ENCODE measurements around the gene ACSS1.

The ACSS1 gene

DNA sequence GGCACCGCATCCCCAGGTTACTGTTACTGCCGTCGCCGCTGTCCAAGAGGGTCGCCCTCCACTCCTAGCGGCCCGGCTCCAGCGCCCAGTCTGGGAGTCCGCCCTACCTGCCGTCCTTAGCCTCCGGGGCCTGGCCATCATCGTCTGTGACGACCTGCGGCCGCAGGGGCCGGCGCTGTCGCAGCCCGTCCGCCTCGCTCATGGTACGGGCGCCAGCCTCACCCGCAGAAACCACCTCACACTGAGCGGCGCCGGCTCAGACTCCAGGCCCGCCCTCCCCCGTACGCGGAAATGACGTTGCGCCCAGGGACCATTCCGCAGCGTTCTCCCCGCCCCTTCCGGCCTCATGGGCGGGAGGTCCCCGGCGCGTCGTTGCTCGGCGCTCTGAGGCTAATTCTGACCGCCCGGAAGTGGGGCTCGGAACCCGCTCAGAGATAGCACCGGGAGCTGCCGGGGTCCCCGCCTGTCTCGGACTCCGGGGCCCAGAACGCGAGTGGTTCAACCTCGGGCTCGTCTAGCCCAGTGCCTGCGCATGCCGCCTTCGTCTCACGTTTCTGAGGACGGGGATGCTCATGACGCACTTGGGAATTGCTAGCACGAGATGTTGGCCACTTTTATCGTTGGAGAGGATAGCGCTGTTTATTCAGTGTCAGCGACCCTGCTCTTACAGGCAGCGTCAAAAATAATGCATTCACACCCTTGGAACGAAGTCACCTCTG, 65.3 kb downstream of the ACSS1 start, which contains the start of gene APMAP:
Gene APMAP, minus strand, starts transcription at position 265 of the 719 bp plus-strand sequence. Its CDS starts 63 bp downstream, at position 202.
- DNase-seq, result peak; percentile 90 to 95 (median 94)

DNA sequence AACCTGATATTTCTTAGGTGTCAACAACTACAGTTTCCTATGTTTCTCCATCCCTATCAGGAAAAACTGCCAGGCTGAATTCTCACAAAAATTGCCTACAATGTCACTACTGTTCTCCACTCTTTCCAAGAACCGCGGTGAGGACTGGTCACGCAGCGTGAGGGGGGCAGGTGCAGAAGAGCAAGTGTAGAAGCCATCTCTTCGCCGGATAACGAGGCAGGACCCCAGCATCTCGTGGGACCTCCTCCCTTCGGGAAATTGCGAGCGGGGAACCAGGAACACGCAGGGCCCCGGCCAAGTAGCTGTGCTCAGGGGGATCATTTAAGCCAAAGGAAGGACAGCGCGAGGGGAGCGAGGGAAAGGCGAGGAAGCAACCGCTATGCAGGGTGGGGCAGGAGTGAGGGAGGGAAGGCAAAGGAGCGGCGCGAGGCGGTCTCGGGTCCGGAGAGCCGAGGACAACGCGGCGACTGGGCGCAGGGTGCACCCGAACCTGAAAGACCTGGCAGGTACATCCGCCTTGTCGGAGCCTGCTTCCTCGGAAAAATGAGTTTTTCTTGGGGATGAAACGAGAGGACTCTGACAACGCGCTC, 65.9 kb downstream of the ACSS1 start:
- DNase-seq, result no peak

DNA sequence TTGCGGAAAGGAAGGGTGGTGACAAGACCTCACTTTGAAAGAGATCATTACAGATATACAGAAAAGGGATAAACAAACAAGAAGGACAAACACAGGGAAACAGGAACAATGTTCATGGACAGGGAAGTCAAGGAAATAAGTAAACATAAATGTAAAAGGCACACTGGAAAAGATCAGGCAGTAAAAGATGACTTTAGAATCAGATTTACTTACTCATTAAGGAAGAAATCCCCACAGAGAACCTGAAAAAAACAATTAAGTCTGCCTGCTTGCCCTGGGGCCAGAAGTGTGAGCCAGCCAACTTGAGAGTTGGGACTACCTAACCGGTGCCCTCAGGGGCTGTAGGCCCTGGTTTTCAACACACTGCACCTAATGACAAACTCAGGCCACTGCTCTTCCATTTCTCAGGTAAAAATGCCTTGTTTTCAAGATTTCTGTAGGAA, 67.1 kb downstream of the ACSS1 start:
- no peak for DNase-seq

DNA sequence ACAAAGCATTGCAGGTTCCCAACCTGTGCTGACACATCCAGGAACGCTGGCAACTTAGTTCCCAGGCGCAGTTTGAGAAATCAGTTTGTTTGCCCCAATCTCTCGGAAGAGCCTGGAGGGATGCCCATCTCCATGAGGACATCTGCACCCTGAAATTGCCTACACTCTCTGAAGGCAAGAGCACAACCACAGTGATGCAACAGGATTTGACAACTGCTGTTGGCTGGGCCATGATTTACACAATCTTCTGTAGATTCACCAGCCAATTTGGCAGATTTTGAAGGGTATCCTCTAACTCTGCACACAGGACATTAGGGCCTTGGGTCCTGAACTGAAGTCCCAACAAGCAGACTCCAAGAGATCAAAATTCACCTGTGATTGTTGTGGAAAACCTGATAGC, 68.8 kb downstream of the ACSS1 start:
- DNase-seq, result no peak

DNA sequence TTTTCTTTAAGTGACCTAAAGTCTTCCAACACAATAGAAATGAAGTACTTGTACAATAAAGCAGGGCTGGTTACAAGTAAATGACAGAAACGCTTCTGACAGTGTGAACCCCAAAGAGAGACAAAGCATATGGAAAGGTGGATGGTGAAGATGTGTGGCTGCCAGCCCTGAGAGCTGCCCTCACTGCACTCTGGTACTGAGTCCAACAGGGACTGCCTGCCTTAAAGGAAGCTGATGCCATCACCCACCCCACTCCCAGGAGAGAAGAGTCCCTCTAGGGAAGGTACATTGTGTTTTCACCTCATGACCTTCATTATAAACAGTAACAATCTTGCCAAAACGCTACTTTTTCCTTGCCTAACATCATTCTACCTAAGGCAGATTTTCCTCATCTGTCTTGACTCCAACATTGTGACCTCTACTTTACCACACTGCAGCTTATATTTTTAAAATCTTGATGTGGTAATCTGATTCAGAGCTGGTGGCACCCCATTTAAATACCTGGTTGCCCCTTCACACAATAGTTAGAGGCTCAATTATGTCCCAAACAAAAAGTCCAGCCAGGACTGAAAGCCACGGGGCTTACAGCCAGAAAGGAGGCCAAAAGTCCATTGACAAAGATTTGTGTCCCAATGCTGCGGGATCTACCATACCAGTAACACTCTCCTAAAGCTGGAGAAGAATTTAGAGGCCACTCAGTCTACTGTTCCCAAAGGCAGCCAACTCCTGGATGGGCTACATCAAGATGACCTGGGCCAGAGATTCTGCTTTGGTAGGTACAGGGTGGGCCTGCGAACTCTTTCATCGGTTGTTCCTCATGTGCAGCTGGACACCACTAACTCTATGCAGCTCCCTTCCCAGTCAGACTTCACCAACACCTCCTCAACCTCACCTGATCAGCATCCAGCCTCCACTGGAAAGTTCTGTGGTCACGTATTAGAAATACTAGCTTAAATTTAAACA, 69.8 kb downstream of the ACSS1 start:
- DNase-seq, result no peak

DNA sequence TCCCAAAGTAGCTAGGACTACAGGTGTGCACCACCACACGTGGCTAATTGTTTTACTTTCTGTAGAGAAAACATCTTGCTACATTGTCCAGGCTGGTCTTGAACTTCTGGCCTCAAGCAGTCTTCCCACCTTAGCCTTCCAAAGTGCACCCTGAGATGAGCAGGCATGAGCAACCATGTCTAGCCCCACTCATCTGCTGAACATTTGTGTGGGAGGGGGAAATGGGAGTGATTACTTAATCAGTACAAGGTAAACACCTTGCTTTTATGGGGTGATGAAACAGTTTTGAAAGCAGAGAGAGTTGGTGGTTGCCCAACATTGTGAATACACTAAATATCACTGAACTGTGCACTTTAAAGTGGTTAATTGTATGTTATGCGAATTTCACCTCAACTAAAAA, 70.7 kb downstream of the ACSS1 start:
- DNase-seq, result no peak

DNA sequence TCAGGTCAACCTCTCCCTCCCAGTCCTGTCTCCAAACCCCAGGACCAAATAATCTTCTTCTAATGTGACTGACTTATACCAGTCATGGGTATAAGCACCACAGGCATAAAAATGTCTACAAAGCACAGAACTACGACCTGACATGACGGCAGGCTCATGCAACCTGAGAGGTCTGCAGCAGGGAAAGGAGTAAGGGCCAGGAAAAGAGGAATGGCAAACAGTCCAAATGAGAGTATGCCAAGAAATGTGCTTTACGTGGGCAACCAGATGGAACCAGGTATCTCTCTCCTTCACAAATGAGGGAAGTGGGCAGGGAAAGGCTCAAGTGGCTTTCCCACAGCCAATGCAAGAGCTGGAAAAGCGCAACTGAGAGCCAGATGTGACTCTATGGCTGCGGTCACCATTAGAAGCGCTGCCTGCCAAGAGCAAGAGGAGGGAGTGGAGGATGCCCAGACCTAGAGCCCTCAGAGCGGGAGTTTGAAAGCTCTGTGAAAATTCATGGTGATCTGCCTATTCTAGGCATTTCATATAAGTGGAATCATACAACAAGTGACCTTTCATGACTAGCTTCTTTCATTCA, 71.4 kb downstream of the ACSS1 start:
- DNase-seq, result no peak

DNA sequence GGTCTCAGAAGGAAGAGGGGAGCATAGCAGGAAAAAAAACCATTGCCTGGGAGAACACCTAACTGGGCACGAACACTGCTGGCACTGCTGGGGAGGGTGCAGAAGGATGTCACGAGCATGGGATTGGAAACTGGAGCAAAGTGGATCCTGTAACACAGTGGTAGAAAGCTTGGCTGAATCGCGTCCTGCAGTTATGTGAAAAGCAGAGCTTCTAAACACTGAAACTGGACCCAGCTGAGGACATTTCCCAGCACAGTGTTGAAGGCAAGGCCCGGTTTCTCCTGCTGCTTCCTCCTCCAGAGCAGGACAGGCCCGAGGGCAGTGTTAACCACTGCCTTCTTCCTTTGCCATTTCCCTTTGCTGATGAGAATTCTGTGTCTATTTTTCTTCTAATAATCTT, 72.1 kb downstream of the ACSS1 start:
- DNase-seq, result no peak

DNA sequence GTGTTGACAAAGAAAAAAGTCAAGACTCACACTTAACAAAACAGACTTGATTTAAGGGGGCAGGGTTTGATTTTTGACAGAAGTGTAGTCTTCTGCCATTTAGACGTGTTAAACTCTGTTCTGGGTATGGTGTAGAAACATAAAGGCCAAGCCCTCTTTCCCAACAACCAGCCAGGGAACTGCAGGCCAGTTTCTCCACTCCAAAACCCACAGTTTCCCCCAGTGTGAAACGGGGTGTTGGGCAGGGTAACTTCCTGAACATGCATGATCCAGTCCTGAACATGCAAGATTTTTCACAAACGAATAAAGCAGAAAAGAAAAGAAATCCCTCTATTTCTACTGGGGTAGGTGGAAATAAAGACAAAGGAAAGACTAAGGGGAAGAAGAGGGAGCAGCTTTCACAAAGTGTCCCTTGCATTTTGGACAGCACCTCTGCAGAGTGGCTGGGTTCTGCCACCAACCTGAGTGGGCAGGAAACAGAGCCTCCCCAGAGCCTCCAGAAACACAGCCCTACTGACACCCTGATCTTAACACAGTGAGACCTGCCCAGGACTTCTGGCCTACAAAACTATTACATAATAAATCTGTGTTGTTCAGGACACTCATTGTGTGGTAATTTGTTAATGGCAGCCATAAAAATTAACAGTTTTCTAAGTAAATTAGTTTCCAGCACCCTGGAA, 72.8 kb downstream of the ACSS1 start:
- no peak for DNase-seq

DNA sequence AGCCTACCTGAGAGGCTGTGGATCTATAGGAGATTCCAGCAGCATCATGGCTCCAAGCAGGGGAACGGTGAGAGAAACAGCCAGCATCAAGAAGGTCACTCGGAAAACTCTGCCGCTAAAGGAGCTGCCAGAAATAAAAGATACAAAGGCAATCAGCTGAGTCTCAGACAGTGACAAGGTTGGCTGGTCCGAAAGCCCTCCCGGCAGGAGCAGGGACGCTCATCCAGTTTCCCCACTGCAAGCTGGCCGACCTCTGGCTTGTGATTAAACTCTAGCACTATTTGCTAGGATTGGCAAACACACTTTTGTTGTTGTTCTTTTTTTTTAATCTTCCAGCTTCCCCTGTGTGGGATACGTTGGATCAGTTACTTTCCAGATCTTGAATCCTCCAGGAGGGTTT, 74.0 kb downstream of the ACSS1 start:
- no peak for DNase-seq

DNA sequence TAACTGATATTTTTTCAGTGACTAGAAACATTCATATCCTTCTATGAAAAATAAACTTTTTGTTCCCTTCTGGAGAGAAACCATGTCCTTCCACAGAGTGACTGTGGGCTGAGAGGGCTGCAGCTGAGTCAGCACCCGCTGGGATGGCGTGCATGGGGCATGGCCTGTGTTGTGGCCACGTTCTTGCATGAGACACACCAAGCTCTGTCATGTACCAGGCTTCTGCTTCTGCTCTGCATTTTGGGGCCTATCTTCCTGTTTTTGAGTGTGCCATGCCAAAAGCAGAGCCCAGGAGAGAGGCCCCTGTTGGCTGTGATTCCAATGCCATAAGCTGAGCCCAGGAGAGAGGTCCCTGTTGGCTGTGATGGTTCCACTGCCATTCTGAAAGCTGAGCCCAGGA, 76.1 kb downstream of the ACSS1 start:
- no peak for DNase-seq

DNA sequence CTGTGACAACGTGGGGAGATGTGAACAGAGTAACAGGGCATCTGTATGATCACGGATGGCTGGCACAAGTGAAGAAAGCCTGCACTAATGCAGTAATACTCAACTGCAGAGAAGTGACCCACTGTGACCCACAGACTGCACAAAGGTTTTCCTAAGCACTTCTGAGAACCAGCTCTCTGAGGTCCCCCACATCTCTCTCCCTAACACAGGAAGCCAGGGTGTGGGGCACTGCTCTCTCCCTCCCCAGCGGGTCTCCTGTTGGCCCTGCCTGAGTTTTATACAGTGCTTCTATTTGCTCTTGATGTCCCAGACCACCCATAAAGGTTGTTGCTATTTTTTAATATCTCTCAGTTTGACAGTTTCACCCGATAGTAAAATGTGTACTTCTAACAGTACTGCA, 76.7 kb downstream of the ACSS1 start:
- no peak for DNase-seq

DNA sequence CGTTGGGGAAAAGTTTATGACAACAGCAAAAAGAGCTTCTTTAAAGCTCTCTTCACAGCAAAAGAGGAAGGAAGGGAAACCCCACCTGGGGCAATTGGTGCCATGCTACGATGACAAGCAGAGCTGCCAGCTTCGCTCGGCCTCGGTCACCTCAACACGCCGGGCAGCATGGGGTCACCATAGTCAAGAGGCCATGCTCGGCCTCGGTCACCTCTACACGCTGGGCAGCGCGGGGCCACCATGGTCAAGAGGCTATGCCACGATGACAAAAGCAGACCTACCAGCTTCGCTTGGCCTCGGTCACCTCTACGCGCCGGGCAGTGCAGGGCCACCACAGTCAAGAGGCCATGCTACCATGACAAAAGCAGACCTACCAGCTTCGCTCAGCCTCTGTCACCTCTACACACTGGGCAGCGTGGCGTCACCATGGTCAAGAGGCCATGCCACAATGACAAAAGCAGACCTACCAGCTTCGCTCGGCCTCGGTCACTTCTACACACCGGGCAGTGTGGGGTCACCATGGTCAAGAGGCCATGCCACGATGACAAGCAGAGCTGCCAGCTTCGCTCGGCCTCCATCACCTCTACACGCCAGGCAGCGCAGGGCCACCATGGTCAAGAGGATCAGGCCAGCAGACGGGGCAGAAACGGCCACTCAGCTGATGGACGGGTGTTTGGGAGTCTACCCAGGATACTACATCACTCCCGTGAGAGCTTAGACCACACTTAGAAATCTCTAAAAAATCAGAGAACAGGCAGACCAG, 77.5 kb downstream of the ACSS1 start:
- DNase-seq, result no peak

DNA sequence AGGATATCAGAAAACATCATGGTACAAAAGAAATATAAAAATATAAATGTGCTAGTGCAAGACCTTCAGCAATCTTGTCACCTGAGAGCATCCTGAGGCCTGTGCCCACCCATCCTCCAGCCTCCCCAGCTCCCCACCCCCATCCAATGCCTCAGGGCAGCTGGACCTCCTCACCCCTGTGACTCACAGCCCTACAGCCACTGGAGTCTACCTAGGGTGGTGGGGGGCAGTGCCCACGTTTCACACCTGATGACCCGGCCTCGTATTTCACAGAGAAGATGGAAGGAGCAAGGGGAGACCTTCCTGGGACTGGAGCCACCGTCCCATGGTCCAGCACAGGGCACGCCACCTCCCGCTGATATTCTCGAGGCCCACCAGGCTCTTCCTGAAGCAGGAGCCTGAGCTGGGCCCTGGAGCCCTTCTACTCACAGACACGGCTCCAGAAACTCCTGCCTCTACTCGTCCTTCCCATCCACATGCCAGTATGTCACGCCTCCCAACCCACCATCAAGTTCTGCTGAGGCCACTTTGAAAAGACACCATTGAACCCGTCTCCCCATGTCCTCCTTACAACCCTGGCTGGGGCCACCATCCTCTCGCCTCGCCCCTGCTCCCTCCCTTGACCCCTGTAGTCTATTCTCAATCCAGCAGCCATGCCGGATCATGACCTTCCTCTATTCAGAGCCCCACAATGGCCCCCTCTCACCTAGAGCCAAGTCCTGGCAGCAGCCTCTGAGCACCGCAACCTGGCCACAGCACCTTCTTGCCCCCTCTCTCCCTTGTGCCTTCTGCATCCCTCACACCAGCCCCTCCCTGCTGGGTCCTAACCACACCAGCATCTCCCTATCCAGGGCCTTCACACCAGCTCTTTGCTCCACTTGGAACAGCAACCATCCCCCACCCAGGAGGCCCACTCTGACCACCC, 78.6 kb downstream of the ACSS1 start:
- no peak for DNase-seq

DNA sequence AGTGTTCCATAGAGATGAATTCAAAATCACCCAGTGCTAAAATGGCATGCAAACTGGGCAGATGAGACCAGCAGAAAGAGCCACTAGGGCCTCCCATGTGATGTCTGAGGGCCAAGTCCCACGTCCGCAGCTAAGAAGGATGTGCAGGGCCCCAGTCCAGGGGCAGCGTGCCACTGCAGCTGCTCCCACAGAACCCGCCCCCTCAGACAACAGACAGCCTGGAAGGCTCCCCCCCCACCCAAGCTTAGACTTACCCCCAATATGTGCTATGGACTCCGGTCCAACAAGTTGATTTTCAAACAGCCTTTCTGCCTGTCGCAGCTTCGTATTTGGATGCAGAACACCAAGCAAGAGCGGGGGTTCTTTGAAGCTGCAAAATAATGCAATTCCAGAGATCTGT, 79.4 kb downstream of the ACSS1 start:
- DNase-seq, result no peak

DNA sequence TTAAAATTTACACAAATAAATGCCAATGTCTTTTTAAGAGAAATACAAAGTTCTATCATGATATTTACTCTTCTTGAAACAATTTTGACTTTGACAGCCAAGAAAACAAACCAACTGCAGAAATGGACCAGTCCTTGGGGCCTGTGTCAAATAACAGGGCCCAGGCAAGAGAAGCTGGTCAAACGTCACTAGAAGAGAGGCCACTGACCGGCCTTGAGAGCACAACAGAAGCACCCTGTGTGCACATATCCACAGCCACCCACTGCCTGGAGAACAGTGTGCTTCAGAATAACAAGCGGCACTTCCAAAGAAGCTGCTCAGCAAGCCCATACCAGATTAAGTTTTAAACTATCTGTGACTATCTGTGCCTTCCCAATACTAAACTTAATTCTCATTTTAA, 80.1 kb downstream of the ACSS1 start:
- no peak for DNase-seq

DNA sequence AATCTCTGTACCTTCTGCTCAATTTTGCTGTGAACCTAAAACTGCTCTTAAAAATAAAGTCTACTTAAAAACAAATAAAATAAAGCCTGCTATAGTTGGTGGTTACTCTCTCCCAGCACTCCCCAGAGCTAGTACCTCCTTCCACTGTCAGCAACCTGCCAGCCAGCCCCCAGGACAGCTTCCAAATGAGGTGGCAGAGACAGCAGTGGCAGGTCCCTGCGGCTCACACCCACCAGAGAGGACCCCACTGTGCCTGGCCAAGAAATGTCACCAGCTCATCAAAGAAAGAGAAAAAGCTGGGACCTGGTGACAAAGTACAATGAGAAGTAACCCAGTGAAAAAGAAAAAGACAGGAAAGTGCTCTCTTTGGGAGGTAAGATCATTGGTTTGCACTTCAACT, 80.6 kb downstream of the ACSS1 start:
- DNase-seq, result no peak

DNA sequence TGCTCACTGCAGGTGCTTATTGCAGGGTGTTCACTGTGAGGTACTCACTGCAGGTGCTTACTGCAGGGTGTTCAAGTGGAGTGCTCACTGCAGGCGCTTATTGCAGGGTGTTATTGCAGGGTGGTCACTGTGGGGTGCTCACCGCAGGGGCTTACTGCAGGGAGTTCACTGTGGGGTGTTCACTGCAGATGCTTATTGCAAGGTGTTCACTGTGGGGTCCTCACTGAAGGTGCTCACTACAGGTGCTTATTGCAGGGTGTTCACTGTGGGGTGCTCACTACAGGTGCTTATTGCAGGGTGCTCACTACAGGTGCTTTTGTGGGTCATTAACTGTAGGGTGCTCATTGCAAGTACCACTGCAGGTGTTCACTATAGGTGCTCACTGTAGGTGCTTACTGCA, 85.6 kb downstream of the ACSS1 start:
- no peak for DNase-seq

DNA sequence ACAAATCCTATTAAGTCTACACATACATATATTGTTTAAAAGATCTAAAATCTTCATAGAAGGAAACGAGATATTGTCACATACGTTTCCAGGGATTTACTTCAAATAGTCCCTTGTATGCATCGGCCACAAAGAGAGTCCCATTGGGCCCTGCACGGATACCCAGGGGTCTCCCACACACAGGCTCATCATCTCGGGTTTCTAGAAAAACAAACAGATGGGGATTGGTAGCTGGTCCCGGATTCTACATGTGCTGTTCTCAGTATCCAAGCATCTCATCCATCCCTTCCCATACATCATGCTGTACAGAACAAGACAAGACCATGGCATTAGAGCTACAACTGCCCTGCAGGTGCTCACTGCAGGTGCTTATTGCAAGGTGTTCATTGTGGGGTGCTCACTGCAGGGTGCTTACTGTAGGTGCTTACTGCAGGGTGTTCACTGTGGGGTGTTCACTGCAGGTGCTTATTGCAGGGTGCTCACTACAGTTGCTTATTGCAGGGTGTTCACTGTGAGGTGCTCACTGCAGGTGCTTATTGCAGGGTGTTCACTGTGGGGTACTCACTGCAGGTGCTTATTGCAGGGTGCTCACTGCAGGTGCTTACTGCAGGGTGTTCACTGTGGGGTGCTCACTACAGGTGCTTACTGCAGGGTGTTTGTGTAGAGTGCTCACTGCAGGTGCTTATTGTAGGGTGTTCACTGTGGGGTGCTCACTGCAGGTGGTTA, 86.4 kb downstream of the ACSS1 start:
- no peak for DNase-seq

DNA sequence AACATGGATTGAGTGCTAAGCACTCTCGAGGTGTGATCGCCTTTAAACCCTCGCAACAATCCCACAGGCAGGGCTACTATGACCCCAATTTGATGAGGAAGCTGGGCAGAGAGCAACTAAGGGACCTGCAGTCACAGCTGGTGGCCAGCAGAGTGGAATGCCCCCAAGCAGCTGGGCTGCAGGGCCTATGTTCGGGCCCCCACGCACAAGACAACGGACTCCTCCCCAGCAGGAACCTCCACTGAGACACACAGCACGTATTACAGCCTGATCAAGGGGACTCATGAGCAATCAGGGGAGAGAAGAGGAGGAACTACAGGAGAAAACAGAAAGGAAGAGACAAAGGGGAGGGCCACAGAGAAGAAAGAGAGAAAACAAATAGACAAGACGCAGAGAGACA, 87.2 kb downstream of the ACSS1 start:
- DNase-seq, result no peak
